HepG2 (cell line): ENCODE data around the gene CHRM5. TPM values are rescaled to one million over a fixed set of nuclear protein-coding genes. Genes with fewer than 3 reads are reported as not detected.

ENCODE experiments used
- ATAC-seq: fragments of 200-7000 bp; cut with Tn5 transposase; 3 replicates; pipeline ENCODE4 v1.9.1; 2020; ENCODE audit warnings: mild to moderate bottlenecking, moderate library complexity
- BruUV-seq: library from RNA; stranded (reverse); fragments of 400-500 nt; replicated peaks from 2 replicates; lab custom pipeline; 2021; lab: Mats Ljungman, UMichigan
- CTCF ChIA-PET: fragments of 300-600 bp; formaldehyde crosslinking; extraction: SDS; loops from one replicate; lab custom pipeline; 2021; ENCODE audit warnings: low total read pairs, inconsistent platforms, low intra/inter-chr PET ratio; lab: Yijun Ruan, JAX
- POLR2A ChIA-PET: fragments of 350-600 bp; sonication (Branson Sonifier 250); formaldehyde crosslinking; loops from one replicate; lab custom pipeline; 2020; ENCODE audit warnings: antibody characterized with exemption, inconsistent platforms; lab: Yijun Ruan, JAX
- DNase-seq: peaks from one replicate; pipeline ENCODE4 v3.0.0-alpha.2; 2015; ENCODE audit warnings: low spot score
- FAIRE-seq: peaks from 3 replicates; lab custom pipeline; 2011; peaks lifted over from hg19 to GRCh38; lab: Jason Lieb, UNC
- H2AFZ ChIP-seq: one replicate; pipeline ENCODE4 v1.6.1; 2011; ENCODE audit warnings: low read length, inconsistent platforms
- H3K27ac ChIP-seq: fragments of 300-600 bp; 3 replicates; pipeline ENCODE4 v1.8.0; 2011; ENCODE audit warnings: mixed run types, mild to moderate bottlenecking, mixed read lengths, low read length, inconsistent platforms; ENCODE audit not compliant: insufficient read depth; ENCODE audit errors: extremely low read length
- H3K27me3 ChIP-seq, 2 experiments: fragments of 200-600 bp in 1 of 2; 2 replicates in 1 of 2; 3 replicates in 1 of 2; pipeline versions ENCODE4 v1.6.0 to v1.8.0; 2011; ENCODE audit warnings: low read length in 2 of 2, mild to moderate bottlenecking in 2 of 2, moderate library complexity in 2 of 2, inconsistent platforms in 1 of 2; ENCODE audit not compliant: insufficient read depth in 2 of 2, control insufficient read depth in 1 of 2
- H3K36me3 ChIP-seq, 2 experiments: fragments of 200-600 bp in 1 of 2; replicated peaks in 1 of 2; 2 replicates in 1 of 2; 3 replicates in 1 of 2; pipeline versions ENCODE4 v1.5.1 to v1.8.0; 2011; ENCODE audit warnings: low read length in 2 of 2, inconsistent platforms in 1 of 2; ENCODE audit not compliant: insufficient read depth in 2 of 2, control insufficient read depth in 1 of 2
- H3K4me1 ChIP-seq: 2 replicates; pipeline ENCODE4 v1.5.1; 2012; ENCODE audit warnings: low read length, inconsistent platforms; ENCODE audit not compliant: insufficient read depth
- H3K4me2 ChIP-seq: 2 replicates; pipeline ENCODE4 v1.6.0; 2011; ENCODE audit warnings: low read depth, low read length, inconsistent platforms
- H3K4me3 ChIP-seq, 3 experiments: fragments of 200-600 bp in 1 of 3; sonication (generic), shearing (Covaris generic) in 1 of 3; replicated peaks in 1 of 3; 2 replicates each; pipeline ENCODE4 v1.5.1; 2011 to 2016; ENCODE audit warnings: low read length in 3 of 3, inconsistent platforms in 2 of 3, low read depth in 2 of 3, mild to moderate bottlenecking in 2 of 3, control low read depth in 1 of 3, mixed read lengths in 1 of 3; ENCODE audit not compliant: insufficient read depth in 1 of 3
- H3K79me2 ChIP-seq: one replicate; pipeline ENCODE4 v1.6.1; 2011; ENCODE audit warnings: low read length, inconsistent platforms; ENCODE audit not compliant: insufficient read depth
- H3K9ac ChIP-seq: 2 replicates; pipeline ENCODE4 v1.6.0; 2011; ENCODE audit warnings: mild to moderate bottlenecking, low read depth, low read length, inconsistent platforms; ENCODE audit not compliant: insufficient read depth
- H3K9me3 ChIP-seq: 2 replicates; pipeline ENCODE4 v1.5.1; 2012; ENCODE audit warnings: mild to moderate bottlenecking, low read length
- H4K20me1 ChIP-seq: 2 replicates; pipeline ENCODE4 v1.6.0; 2011; ENCODE audit warnings: inconsistent platforms, mild to moderate bottlenecking, low read length, moderate library complexity; ENCODE audit not compliant: insufficient read depth
- ATRX ChIP-seq: sonication (generic); formaldehyde crosslinking; IDR thresholded peaks from 2 replicates; pipeline ENCODE4 v1.4.0; 2020; ENCODE audit warnings: missing genetic modification reagents, borderline replicate concordance
- MED8 ChIP-seq: sonication (generic); formaldehyde crosslinking; IDR thresholded peaks from 2 replicates; pipeline ENCODE4 v1.8.1; 2023; ENCODE audit warnings: mild to moderate bottlenecking, missing genetic modification reagents; ENCODE audit not compliant: insufficient replicate concordance
- NKX3-1 ChIP-seq: sonication (generic); formaldehyde crosslinking; IDR thresholded peaks from 2 replicates; pipeline ENCODE4 v1.5.0; 2020; ENCODE audit warnings: missing genetic modification reagents
- NPAS2 ChIP-seq: sonication (generic); formaldehyde crosslinking; IDR thresholded peaks from 2 replicates; pipeline ENCODE4 v1.8.0; 2022; ENCODE audit warnings: mild to moderate bottlenecking, missing genetic modification reagents, borderline replicate concordance
- PRDM10 ChIP-seq: sonication (generic); formaldehyde crosslinking; IDR thresholded peaks from 2 replicates; pipeline ENCODE4 v1.4.0; 2020; ENCODE audit warnings: low read depth, missing genetic modification reagents
- ZBTB4 ChIP-seq: sonication (generic); formaldehyde crosslinking; IDR thresholded peaks from 2 replicates; pipeline ENCODE4 v1.4.0; 2020; ENCODE audit warnings: missing genetic modification reagents, mild to moderate bottlenecking, borderline replicate concordance
- ZNF496 ChIP-seq: sonication (generic); formaldehyde crosslinking; IDR thresholded peaks from 2 replicates; pipeline ENCODE4 v1.8.1; 2023; ENCODE audit warnings: mild to moderate bottlenecking, moderate library complexity, missing genetic modification reagents; ENCODE audit not compliant: insufficient replicate concordance
- ZNF562 ChIP-seq: sonication (generic); formaldehyde crosslinking; IDR thresholded peaks from 2 replicates; pipeline ENCODE4 v1.8.0; 2022; ENCODE audit warnings: missing genetic modification reagents, borderline replicate concordance
- ZNF597 ChIP-seq: sonication (generic); formaldehyde crosslinking; IDR thresholded peaks from 2 replicates; pipeline ENCODE4 v1.5.0; 2020; ENCODE audit warnings: missing genetic modification reagents
- ZNF704 ChIP-seq: sonication (generic); formaldehyde crosslinking; IDR thresholded peaks from 2 replicates; pipeline ENCODE4 v1.8.1; 2023; ENCODE audit warnings: mild to moderate bottlenecking, inconsistent platforms, moderate library complexity, missing genetic modification reagents, borderline replicate concordance
- WGBS: methylation state at CpG from one replicate; pipeline ENCODE4 v1.1.6; 2017; ENCODE audit warnings: low lambda C conversion rate; 5-methylcytosine and 5-hydroxymethylcytosine counted together
- in situ Hi-C: cut with HindIII; loops from 2 replicates; pipeline ENCODE4 v1.10.0; 2017; ENCODE audit warnings: low pct_unique_long_range_greater_than_20kb; ENCODE audit not compliant: extremely low pct_ligation_motif_present
- intact Hi-C: fragments of 100-400 bp; cut with micrococcal nuclease; formaldehyde crosslinking; loops from one replicate; pipeline ENCODE4 v1.10.0; 2022; ENCODE audit not compliant: unreplicated experiment
- polyA plus RNA-seq, 8 experiments: library from polyadenylated mRNA; depleted of rRNA in 3 of 8; stranded (reverse) in 7 of 8; unstranded in 1 of 8; fragments of >200 nt; fragmentation: Illumina TruSeq in 4 of 8; extraction: Trizol in 4 of 8; gene quantifications; 2 replicates each; pipeline versions ENCODE4 v1.2.1 to v1.2.3, GENCODE V29; 2011 to 2016; ENCODE audit warnings: low read depth in 4 of 8, missing spikeins in 1 of 8, mixed read lengths in 1 of 8; ENCODE audit not compliant: insufficient read depth in 1 of 8
- total RNA-seq, 5 experiments: library from RNA; depleted of rRNA; stranded (reverse); fragments of >200 nt; fragmentation: Illumina TruSeq; extraction: Trizol; gene quantifications; 2 replicates each; pipeline ENCODE4 v1.2.3, GENCODE V29; 2016; ENCODE audit warnings: low read depth in 1 of 5
- TF ChIP-seq, protein P1 (sequence below): sonication (generic); formaldehyde crosslinking; IDR thresholded peaks from 2 replicates; pipeline ENCODE4 v1.4.0; 2020; ENCODE audit warnings: missing genetic modification reagents

The CHRM5 gene
- total and polyA plus RNA-seq, 2 of the 13 experiments (the other 11 are each of a cell fraction or from before 2014, with no cell fraction given), result not detected

DNA sequence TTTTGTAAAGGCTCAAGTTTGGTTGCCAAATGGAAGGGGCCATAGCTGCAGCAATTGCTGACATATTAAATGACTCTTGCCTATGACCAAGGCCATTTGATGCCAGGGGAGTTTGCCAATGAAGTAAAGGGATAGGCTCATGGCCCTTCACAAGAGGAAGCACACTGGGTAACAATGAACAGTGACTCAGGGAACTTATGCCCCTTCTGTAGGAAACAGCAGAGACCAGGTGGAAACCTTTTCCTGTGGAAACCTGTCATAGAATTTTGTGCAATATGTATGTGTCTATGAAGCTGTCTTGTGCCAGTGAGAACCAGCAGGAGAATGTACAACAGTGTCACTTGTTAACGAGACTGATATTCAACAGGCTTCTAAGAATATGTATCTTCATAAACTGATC is 96.1 kb downstream of the CHRM5 start:
- H3K4me1 ChIP-seq, result no peaks in the 10 kb centered on the region
- H2AFZ ChIP-seq, result no peak overlapping the region
- WGBS, result 0% methylated on average over 1 of the region's 1 CpG
- H3K27ac ChIP-seq, result no peak overlapping the region
- intact Hi-C loops, result no loop called here
- no peak overlapping the region for H3K4me2 ChIP-seq
- H4K20me1 ChIP-seq, result no peaks in the 10 kb centered on the region
- DNase-seq (no peak), ATAC-seq (no peak), FAIRE-seq (no peak)
- ChIA-PET CTCF (no interaction called here), POLR2A (no interaction called here)
- no peak overlapping the region for H3K4me3 ChIP-seq
- BruUV-seq, result no TSS peak
- no peaks in the 10 kb centered on the region for H3K79me2 ChIP-seq
- in situ Hi-C loops, result loop anchor here (25.0 kb wide), 2 partner anchors 298 to 523 kb away; partner anchors contain the start of genes GOLGA8B and LPCAT4
- H3K36me3 ChIP-seq, result no peaks in the 10 kb centered on the region
- no peaks in the 10 kb centered on the region for H3K27me3 ChIP-seq
- no peak overlapping the region for H3K9ac ChIP-seq
- H3K9me3 ChIP-seq, result no peaks in the 10 kb centered on the region
- TF ChIP-seq MED8 (CRISPR knock-in tag), result no peak
- no peak for TF ChIP-seq NKX3-1 (CRISPR knock-in tag)
- TF ChIP-seq, protein P1, sequence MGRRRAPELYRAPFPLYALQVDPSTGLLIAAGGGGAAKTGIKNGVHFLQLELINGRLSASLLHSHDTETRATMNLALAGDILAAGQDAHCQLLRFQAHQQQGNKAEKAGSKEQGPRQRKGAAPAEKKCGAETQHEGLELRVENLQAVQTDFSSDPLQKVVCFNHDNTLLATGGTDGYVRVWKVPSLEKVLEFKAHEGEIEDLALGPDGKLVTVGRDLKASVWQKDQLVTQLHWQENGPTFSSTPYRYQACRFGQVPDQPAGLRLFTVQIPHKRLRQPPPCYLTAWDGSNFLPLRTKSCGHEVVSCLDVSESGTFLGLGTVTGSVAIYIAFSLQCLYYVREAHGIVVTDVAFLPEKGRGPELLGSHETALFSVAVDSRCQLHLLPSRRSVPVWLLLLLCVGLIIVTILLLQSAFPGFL (CRISPR knock-in tag), result no peak
- TF ChIP-seq ZNF597, result no peak
- no peak for TF ChIP-seq ZNF704
- no peak for TF ChIP-seq ATRX (CRISPR knock-in tag)
- no peak for TF ChIP-seq NPAS2 (CRISPR knock-in tag)
- no peak for TF ChIP-seq ZBTB4
- no peak for TF ChIP-seq ZNF562 (CRISPR knock-in tag)
- no peak for TF ChIP-seq PRDM10 (CRISPR knock-in tag)
- TF ChIP-seq ZNF496 (CRISPR knock-in tag), result no peak
